SK-N-SH treated with all-trans-retinoic acid at 6 μM for 48 hours (cell line): ENCODE measurements around the gene POLR1C.

Experiments used
- ATAC-seq: fragments of 200-7000 bp; cut with Tn5 transposase; 3 replicates; pipeline ENCODE4 v1.9.1; 2020; ENCODE audit warnings: mild to moderate bottlenecking, moderate library complexity
- BACH2 ChIP-seq: fragments of 250-450 bp; sonication (Bioruptor Pico); IDR thresholded peaks from 2 replicates; pipeline ENCODE4 v1.9.0; 2021; ENCODE audit warnings: mild to moderate bottlenecking, borderline replicate concordance
- CSDC2 ChIP-seq: fragments of 250-450 bp; sonication (Bioruptor Pico); IDR thresholded peaks from 2 replicates; pipeline ENCODE4 v1.5.0; 2020; ENCODE audit warnings: mild to moderate bottlenecking, moderate library complexity
- ESRRG ChIP-seq: fragments of 250-450 bp; sonication (Bioruptor Pico); IDR thresholded peaks from 2 replicates; pipeline ENCODE4 v1.6.1; 2021; ENCODE audit warnings: mild to moderate bottlenecking
- GLIS3 ChIP-seq: fragments of 250-450 bp; sonication (Bioruptor Pico); IDR thresholded peaks from 2 replicates; pipeline ENCODE4 v1.5.0; 2020; ENCODE audit warnings: mild to moderate bottlenecking, moderate library complexity
- ISL1 ChIP-seq: fragments of 250-450 bp; sonication (Bioruptor Pico); IDR thresholded peaks from 2 replicates; pipeline ENCODE4 v2.1.2; 2022; ENCODE audit warnings: mild to moderate bottlenecking, moderate library complexity
- OSR1 ChIP-seq: fragments of 250-450 bp; sonication (Bioruptor Pico); IDR thresholded peaks from 2 replicates; pipeline ENCODE4 v1.8.0; 2022; ENCODE audit warnings: moderate library complexity, mild to moderate bottlenecking, inconsistent platforms
- RARB ChIP-seq: fragments of 250-450 bp; sonication (Bioruptor Pico); IDR thresholded peaks from 2 replicates; pipeline ENCODE4 v1.8.0; 2021; ENCODE audit warnings: mild to moderate bottlenecking, moderate library complexity
- SNAI2 ChIP-seq: fragments of 250-450 bp; sonication (Bioruptor Pico); IDR thresholded peaks from 2 replicates; pipeline ENCODE4 v1.5.0; 2020; ENCODE audit warnings: mild to moderate bottlenecking, moderate library complexity
- TCF4 ChIP-seq: fragments of 250-450 bp; sonication (Bioruptor Pico); IDR thresholded peaks from 2 replicates; pipeline ENCODE4 v1.8.0; 2021; ENCODE audit warnings: mild to moderate bottlenecking, moderate library complexity, borderline replicate concordance
- TOX ChIP-seq: fragments of 250-450 bp; sonication (Bioruptor Pico); IDR thresholded peaks from 2 replicates; pipeline ENCODE4 v1.8.0; 2021; ENCODE audit warnings: mild to moderate bottlenecking, moderate library complexity, borderline replicate concordance
- ZC3H10 ChIP-seq: fragments of 250-450 bp; sonication (Bioruptor Pico); IDR thresholded peaks from 2 replicates; pipeline ENCODE4 v1.5.1; 2021; ENCODE audit warnings: mild to moderate bottlenecking, moderate library complexity
- ZFP3 ChIP-seq: fragments of 250-450 bp; sonication (Bioruptor Pico); IDR thresholded peaks from 2 replicates; pipeline ENCODE4 v1.5.0; 2020; ENCODE audit warnings: mild to moderate bottlenecking, moderate library complexity
- ZFP30 ChIP-seq: fragments of 450-650 bp; formaldehyde crosslinking; IDR thresholded peaks from 2 replicates; pipeline ENCODE4 v1.5.0; 2022; ENCODE audit warnings: mild to moderate bottlenecking, moderate library complexity
- ZNF565 ChIP-seq: fragments of 450-650 bp; formaldehyde crosslinking; conservative IDR thresholded peaks from 2 replicates; pipeline ENCODE4 v1.5.0; 2020; ENCODE audit warnings: low read depth, mild to moderate bottlenecking, moderate library complexity
- ZNF70 ChIP-seq: fragments of 450-650 bp; formaldehyde crosslinking; IDR thresholded peaks from 2 replicates; pipeline ENCODE4 v1.5.0; 2020; ENCODE audit warnings: mild to moderate bottlenecking, moderate library complexity
- ZNF8 ChIP-seq: fragments of 450-650 bp; formaldehyde crosslinking; IDR thresholded peaks from 2 replicates; pipeline ENCODE4 v1.5.0; 2020; ENCODE audit warnings: mild to moderate bottlenecking, moderate library complexity
- TF ChIP-seq, protein P1 (sequence below): fragments of 250-450 bp; sonication (Bioruptor Pico); IDR thresholded peaks from 2 replicates; pipeline ENCODE4 v1.8.0; 2020; ENCODE audit warnings: mild to moderate bottlenecking, moderate library complexity, borderline replicate concordance
- TF ChIP-seq, protein P2 (sequence below): fragments of 250-450 bp; sonication (Bioruptor Pico); IDR thresholded peaks from 2 replicates; pipeline ENCODE4 v1.5.0; 2020; ENCODE audit warnings: mild to moderate bottlenecking, moderate library complexity
- TF ChIP-seq, protein P3 (sequence below): fragments of 250-450 bp; sonication (Bioruptor Pico); IDR thresholded peaks from 2 replicates; pipeline ENCODE4 v1.5.1; 2020; ENCODE audit warnings: low read depth, mild to moderate bottlenecking, moderate library complexity

POLR1C gene

DNA sequence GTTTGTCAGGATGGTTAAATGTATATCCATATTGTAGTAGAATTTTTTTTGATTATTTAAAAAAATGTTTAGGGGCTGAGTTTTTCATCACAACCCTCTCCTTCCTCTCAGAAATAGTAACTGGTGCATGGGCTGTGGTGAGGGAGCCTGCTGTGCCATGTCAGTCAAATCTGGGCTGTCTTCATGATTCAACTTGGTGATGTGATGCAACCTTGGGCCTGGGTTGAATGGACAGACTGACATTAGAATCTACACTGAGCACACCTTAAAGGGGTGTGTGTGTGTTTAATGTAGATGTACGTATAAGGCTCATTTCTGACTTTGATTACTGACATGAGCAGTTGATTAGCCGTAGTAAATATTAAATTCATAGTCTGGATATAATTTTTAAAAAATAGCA, 35.8 kb upstream of the POLR1C start (continued):
- TF ChIP-seq, protein P1, sequence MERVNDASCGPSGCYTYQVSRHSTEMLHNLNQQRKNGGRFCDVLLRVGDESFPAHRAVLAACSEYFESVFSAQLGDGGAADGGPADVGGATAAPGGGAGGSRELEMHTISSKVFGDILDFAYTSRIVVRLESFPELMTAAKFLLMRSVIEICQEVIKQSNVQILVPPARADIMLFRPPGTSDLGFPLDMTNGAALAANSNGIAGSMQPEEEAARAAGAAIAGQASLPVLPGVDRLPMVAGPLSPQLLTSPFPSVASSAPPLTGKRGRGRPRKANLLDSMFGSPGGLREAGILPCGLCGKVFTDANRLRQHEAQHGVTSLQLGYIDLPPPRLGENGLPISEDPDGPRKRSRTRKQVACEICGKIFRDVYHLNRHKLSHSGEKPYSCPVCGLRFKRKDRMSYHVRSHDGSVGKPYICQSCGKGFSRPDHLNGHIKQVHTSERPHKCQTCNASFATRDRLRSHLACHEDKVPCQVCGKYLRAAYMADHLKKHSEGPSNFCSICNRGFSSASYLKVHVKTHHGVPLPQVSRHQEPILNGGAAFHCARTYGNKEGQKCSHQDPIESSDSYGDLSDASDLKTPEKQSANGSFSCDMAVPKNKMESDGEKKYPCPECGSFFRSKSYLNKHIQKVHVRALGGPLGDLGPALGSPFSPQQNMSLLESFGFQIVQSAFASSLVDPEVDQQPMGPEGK (CRISPR knock-in tag): no peak
- TF ChIP-seq CSDC2 (CRISPR knock-in tag) (no peak), ZFP30 (no peak), RARB (no peak), ZNF70 (CRISPR knock-in tag) (no peak), BACH2 (CRISPR knock-in tag) (no peak), ZFP3 (no peak)
- TF ChIP-seq, all 23 proteins: peak for 0

DNA sequence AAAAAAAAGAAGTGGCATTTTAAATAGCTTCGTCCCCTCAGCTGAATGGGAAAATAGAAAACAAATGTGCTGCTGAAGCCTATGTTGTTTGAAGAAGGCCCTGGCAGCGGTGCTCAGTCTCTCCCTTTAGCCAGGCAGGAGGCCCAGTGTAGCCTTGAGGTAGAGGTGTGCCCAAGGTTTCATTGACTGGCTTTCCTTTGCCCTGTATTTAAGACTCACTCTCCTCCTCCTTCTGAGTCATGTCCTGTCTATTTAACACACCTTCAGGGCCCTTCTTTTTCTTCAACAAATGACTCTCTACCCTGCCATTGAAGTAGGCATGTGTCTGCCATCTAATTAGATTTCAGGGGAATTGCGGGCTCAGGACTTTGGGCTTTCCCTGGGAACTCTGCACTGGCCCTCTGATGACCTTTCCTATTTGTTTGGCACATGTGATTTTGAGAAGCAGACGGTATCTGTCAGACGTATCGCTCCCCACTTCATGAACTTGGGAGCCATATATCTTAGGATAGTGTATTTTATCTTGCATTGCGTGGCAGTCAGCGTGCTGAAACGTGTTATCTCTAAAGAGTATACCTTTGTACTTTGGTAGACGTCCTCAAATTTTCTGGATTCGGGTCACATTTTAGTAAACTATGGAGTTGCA, 35.2 kb upstream of the POLR1C start:
- ATAC-seq: no peak
- TF ChIP-seq GLIS3: no peak

DNA sequence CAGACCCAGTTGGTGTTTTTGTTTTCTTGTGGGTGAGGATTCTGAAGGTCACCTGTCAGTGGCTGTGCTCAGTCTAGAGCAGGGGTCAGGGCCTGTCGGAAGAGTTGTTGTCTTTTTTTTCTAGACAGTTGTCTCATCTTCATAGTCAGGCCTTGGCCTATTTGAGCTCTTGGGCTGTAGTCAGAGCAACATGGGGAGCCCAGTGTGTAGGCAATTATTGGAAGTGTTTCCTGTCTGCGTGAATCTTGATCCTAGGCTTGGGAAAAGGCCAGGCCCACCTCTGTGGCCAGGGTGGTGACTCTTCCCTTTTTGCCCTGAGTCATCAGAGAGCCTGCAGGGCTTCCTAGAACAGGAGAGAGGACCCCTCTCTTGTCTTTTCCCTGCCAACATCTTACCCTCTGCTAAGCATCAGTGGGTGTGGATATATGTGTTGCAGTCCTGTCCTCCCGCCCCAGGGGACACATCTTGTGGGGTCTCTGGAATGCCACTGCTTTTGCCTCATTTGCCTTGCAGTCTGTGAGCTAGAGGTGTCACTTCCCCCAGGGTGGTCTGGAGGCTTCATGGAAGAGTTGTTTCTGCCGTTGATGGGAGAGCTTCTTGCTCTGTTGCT, 28.1 kb upstream of the POLR1C start:
- peak; percentile 11; the same call in 2 of the 3 replicates for ATAC-seq
- no peak for TF ChIP-seq BACH2 (CRISPR knock-in tag)
- TF ChIP-seq, protein P2, sequence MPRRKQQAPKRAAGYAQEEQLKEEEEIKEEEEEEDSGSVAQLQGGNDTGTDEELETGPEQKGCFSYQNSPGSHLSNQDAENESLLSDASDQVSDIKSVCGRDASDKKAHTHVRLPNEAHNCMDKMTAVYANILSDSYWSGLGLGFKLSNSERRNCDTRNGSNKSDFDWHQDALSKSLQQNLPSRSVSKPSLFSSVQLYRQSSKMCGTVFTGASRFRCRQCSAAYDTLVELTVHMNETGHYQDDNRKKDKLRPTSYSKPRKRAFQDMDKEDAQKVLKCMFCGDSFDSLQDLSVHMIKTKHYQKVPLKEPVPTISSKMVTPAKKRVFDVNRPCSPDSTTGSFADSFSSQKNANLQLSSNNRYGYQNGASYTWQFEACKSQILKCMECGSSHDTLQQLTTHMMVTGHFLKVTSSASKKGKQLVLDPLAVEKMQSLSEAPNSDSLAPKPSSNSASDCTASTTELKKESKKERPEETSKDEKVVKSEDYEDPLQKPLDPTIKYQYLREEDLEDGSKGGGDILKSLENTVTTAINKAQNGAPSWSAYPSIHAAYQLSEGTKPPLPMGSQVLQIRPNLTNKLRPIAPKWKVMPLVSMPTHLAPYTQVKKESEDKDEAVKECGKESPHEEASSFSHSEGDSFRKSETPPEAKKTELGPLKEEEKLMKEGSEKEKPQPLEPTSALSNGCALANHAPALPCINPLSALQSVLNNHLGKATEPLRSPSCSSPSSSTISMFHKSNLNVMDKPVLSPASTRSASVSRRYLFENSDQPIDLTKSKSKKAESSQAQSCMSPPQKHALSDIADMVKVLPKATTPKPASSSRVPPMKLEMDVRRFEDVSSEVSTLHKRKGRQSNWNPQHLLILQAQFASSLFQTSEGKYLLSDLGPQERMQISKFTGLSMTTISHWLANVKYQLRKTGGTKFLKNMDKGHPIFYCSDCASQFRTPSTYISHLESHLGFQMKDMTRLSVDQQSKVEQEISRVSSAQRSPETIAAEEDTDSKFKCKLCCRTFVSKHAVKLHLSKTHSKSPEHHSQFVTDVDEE: no peak

DNA sequence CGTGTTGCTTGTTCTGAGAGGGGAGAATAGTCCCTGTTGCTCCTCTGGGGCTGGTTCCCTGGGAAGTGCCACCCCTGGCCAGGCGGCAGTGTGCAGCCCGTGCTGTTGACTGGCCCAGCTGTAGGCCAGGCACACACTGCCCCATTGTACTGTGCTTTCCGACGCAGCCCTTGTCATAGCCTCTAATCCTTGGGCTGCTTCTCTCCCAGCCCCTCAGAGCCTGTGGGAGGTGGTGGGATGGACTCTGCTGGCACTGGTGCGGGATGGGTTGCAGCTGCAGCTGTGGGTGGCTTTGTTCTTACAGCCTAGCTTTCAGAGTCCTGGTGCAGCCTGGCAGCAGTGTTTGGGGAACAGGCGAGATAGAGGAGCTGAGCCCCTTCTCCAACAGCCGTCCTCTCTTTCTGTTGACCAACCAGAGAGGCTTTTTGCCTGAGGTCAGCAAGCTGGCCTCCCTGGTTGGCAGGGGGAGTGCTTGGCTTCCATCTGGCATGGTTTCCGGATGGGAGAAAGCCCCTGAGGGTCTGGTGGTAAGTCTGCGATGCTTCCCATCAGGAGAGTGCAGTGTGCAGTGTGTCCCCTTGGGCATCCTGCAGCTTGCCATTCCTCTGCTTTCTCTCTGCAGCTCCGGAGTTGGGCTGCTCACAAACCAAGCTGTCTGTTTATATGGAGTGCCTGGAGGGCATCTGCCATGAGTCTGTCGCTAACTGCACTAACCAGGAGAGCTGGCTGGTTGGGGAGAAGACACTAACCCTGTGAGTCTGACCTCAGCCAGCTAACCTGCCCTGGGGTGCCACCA, 27.4 kb upstream of the POLR1C start:
- peak; percentile 17; the same call in 1 of the 3 replicates for ATAC-seq

DNA sequence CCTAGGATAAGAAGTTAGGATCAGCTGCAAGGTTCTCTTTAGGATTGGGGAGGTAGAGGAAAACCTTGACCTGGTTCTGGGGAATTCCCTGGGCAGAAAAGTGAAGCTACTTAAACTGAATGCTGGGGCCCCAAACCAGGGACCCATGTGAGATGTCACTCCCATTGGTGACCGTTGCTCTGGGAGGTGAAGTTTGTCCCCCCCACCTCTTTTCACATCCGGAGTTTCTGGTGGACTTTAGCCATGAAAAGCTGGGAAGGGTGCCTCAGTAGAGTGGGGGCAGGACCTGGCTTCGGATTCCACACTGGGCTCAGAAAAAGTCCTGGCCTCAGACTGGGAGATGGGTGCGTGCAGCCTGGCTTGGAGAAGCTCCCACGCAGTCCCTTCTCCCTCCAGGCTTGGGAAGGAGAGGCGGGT, 26.4 kb upstream of the POLR1C start:
- TF ChIP-seq OSR1 (CRISPR knock-in tag) (no peak), ZFP30 (no peak), GLIS3 (no peak), SNAI2 (CRISPR knock-in tag) (no peak), TCF4 (no peak), BACH2 (CRISPR knock-in tag) (no peak), ZC3H10 (no peak), TOX (CRISPR knock-in tag) (no peak), ZNF70 (CRISPR knock-in tag) (no peak), ZNF565 (CRISPR knock-in tag) (no peak), ESRRG (no peak), ISL1 (CRISPR knock-in tag) (no peak)
- TF ChIP-seq, protein P2: no peak
- TF ChIP-seq, protein P3, sequence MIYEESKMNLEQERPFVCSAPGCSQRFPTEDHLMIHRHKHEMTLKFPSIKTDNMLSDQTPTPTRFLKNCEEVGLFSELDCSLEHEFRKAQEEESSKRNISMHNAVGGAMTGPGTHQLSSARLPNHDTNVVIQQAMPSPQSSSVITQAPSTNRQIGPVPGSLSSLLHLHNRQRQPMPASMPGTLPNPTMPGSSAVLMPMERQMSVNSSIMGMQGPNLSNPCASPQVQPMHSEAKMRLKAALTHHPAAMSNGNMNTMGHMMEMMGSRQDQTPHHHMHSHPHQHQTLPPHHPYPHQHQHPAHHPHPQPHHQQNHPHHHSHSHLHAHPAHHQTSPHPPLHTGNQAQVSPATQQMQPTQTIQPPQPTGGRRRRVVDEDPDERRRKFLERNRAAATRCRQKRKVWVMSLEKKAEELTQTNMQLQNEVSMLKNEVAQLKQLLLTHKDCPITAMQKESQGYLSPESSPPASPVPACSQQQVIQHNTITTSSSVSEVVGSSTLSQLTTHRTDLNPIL (CRISPR knock-in tag): no peak
- ATAC-seq: no peak

More for the DNA sequence above, 27.4 kb upstream of the POLR1C start:
- TF ChIP-seq, protein P2: no peak
- peak; percentile 71 for TF ChIP-seq ZNF8 (CRISPR knock-in tag)
- TF ChIP-seq, all 23 proteins: peak for 1
